Measurements from ENCODE around the gene NEK1.
"Not testable (repeated sequence)": the region's sequence is repeated elsewhere in the genome, so short reads cannot be mapped to it uniquely, and the experiment has no call there.

NEK1 gene

GRCh38 chr4:169492436-169493163 lies 119.8 kb downstream of the NEK1 start:
- peak; percentile 37 to 45 for DNase-seq

DNA sequence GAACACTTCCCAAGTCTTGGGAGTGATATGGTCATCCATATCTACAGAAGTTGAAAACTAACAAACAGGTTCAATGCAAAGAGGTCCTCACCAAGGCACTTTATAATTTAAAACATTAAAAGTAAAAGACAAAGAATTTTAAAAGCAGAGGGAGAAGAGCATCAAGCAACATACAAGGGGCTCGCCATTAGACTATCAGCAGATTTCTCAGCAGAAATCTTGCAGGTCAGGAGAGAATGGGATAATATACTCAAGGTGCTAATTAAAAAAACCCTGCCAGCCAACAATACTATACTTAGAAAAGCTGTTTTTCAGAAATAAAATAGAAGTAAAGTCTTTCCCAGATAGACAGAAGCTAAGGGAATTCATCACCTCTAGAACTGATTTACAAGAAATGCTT lies 121.2 kb downstream of the NEK1 start:
- no peak for DNase-seq

DNA sequence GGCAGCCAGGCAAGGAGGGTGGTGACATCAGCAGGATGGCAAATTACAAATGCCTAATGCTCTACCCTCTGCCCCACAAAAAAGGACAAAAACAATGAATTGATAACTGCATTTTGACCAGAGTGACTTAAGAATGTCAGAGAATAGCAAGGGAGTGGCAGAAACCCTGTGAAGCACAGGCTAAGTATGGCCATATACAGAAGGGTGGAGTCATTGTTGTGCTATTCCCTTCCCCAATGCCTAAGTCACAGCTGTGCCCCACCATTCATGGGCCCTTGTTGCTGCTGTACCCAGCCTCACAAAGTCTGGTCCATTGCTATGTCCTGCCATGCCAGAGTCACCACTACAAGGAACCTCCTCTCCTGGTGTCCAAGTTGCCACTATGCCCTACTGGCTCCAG lies 123.1 kb downstream of the NEK1 start:
- DNase-seq, result no peak

GRCh38 chr4:169485791-169486742 lies 126.3 kb downstream of the NEK1 start:
- peak; percentile 37 to 41 for DNase-seq

GRCh38 chr4:169485086-169485485 lies 127.3 kb downstream of the NEK1 start:
- DNase-seq, result no peak

- no peak for DNase-seq
Measured at GRCh38 chr4:169484485-169484884, 127.9 kb downstream of the NEK1 start.

DNA sequence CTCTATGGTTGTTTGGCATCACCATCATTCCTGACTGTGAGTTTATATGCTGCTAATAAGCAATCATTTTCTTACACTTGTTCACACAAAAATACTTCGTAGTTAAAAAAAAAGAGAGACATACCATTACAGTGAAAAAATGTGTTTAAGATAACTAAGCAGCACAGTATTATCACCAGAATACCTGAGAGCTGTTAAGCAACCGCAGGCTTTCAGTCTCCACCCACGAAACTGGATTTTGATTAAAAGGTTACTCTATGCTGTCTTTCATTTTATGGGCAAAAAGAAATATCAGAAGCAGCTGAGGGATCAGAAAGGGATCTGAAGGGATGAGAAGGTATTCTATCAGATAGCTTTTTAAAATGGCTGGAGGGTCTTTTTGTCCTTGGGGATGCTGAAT lies 148.3 kb downstream of the NEK1 start:
- DNase-seq, result no peak

DNA sequence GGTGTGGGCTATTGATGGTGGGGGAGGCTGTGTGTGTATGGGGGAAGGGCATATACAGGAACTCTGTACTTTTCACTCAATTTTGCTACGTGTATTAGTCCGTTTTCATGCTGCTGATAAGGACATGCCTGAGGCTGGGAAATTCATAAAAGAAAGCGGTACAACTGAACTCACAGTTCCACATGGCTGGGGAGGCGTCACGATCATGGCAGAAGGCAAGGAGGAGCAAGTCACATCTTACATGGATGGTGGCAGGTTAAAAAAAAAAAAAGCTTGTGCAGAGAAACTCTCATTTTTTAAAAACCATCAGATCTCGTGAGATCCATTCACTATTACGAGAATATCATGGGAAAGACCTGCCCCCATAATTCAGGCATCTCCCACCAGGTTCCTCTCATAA lies 152.3 kb downstream of the NEK1 start:
- DNase-seq, result no peak

DNA sequence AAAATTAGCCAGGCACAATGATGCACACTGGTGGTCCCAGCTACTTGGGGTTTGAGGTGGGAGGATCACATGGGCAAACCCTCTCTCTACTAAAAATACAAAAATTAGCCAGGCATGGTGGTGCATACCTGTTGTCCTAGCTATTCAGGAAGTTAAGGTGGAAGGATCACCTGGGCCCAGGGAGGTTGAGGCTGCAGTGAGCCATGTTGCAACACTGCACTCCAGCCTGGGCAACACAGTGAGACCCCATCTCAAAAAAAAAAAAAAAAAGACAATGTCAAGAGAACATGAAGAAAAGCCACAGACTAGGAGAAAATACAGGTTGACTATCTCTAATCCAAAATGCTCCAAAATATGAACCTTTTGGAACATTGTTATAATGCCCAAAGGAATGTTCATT lies 153.8 kb downstream of the NEK1 start:
- no peak for DNase-seq

- not testable (repeated sequence) for DNase-seq
Measured at GRCh38 chr4:169452644-169453043, 159.7 kb downstream of the NEK1 start.

DNA sequence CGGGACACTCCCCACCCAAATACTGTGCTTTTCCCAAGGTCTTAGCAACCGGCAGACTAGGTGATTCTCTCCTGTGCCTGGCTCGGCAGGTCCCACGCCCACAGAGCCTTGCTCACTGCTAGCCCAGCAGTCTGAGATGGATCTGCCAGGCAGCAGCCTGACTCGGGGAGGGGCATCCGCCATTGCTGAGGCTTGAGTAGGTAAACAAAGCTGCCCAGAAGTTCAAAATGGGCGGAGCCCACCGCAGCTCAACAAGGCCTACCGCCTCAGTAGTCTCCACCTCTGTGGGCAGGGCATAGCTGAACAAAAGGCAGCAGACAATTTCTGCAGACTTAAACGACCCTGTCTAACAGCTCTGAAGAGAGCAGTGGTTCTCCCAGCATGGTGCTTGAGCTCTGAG lies 163.4 kb downstream of the NEK1 start:
- not testable (repeated sequence) for DNase-seq

- DNase-seq, result no peak
Measured at GRCh38 chr4:169446824-169447223, 165.6 kb downstream of the NEK1 start.

- DNase-seq, result no peak
Measured at GRCh38 chr4:169443748-169444147, 168.6 kb downstream of the NEK1 start.

GRCh38 chr4:169440446-169440845 lies 171.9 kb downstream of the NEK1 start:
- no peak for DNase-seq

DNA sequence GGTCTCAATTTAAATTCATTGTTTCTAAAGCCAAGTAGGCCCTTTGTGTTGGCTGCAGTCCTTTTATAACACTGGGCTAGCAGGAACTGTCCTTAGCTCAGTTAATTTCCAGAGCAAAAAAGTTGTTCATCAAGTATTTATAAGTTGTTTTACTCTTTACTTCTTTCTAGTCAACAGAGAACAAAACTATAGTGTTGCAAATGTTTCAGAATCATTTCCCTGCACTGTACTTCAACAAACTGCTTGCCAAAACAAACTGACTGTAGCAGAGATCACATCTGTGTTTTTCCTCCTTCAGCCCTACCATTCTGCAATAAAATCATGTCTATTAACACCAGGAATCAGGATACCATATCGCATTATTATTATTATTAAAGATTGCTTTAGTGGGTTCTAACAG lies 173.1 kb downstream of the NEK1 start:
- DNase-seq, result no peak

DNA sequence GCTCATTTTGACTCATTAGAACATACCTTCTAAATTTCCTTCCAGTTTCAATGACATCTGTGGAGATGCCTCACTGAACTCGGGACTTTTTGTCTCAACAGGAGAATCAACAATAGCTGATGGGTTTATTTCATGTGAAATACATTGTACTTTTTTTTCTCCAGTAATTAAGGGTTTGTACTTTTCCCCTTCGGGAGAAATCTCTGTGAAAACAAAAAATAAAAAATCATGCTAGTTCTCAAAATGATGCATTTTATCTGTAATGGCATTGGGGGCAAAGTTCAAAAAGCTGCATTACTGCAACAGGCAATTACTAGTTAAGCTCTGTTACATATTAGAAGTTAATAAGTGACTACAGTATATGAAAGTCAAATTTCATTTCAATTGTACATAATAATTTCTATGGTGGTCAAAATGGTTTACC lies 174.3 kb downstream of the NEK1 start:
- DNase-seq, result no peak

DNA sequence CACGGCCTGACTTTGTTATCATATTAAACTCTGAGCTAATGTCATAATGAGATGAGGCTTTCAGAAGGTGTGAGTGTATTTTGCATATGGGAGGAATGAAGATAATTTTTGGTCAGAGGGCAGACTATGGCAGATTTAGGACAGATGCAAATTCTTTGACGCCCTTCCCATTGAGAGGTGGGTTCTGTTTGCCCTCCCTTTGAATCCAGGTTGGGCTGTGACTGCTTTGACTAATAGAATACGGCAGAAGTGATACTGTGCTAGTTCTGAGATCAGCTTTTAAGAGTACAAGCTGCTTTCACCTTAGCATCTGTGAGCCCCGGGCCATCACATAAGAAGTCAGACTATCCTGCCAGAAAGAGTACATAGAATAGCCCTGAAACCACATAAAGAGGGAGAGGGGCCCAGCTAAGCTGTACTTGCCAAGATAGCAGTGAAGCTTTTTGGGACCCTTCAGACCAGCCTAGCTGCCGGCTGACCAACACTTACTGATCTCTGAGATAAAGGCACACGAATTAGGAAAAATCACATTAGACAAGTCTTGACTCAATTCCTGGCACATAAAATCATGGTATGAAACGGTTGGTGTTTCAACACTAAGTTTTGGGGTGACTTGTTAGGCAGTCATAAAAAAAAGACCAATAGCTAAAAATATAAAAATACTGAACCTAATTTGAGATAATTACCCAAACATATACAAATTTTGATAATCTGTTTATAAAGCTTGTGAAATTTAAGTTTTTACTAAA lies 174.9 kb downstream of the NEK1 start:
- DNase-seq, result no peak

DNA sequence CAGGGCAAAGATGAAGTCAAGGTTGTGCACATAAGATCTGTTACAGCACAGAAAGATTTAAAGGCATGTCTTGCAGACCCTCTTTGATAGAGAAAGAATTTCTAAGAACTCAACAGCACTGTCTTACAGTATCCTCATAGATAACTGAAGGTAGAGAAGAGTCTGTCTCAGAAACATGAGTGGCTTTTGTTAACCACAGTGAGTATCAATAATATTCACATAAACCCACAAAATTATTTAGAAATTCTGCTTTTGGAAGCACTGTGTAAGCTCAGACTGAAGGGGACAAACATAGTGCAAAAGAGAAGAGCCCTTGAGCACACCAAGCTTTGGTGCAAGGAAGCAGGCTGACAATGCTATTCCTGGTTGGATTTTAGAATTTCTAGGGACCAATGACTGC lies 175.6 kb downstream of the NEK1 start:
- DNase-seq, result no peak

DNA sequence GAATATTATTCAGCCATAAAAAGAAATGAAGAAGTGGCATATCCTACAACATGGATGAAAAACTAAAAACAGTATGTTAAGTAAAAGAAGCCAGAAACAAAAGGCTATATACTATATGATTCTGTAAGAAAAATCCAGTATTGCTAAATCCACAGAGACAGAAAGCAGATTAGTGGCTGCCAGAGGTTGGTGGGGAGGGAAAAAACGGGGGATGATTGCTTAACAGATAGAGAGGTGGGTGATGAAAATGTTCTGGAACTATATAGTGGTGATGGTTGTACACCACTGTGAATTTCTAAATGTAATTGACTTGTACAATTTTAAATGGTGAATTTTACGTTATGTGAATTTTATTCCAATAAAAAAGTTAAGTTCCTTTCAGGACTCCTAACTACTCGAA lies 184.0 kb downstream of the NEK1 start:
- DNase-seq, result no peak

DNA sequence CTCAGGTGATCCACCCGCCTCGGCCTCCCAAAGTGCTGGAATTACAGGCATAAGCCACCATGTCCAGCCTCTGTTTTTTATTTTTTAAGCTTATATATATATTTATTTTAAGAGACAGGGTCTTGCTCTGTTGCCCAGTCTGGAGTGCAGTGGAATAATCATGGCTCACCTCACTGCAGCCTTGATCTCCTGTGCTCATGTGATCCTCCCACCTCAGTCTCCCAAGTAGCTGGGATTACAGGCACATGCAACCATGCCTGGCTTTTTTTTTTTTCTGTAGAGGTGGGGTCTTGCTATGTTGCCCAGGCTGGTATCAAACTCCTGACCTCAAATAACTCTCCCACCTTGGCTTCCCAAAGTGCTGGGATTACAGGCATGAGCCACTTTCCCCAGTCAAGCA lies 184.7 kb downstream of the NEK1 start:
- not testable (repeated sequence) for DNase-seq

- DNase-seq, result no peak
Measured at GRCh38 chr4:169420291-169420690, 192.1 kb downstream of the NEK1 start.

GRCh38 chr4:169418846-169419245 lies 193.5 kb downstream of the NEK1 start:
- no peak for DNase-seq

DNA sequence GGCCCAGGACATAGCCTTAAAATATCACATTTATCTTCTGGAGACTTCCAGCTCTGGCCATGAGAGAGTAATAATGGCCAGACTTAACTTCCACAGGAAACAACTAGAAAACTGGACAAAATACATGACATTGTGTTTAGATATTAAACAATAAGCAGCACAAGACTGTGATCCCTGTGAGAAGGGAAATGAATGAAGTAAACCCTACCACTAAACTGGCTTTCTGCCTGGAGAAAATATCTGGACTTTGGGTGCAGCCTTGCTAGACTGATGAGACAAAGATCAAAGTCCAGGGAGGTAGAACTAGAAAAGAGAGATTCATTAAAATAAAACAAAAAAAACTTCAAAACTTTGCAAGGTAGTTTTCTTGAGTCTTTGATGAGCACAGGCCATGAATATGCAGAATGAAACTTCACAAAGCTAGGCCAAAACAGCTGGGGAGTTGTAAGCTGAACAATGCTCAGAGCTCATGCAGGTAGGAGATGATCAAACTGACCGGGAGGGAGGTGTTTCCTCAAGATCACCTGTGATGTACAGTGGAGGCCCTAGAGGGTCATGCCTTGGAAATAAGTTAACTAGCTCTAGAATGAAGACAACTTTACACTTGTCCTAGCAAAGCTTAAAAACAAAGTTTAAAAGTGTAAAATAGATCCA lies 194.6 kb downstream of the NEK1 start:
- DNase-seq, result no peak
